Epithelial cell of esophagus (primary cell): ENCODE data around the gene BTBD19.

Source experiments
- DNase-seq: peaks from one replicate; pipeline ENCODE4 v3.0.0; 2010; ENCODE audit warnings: low read depth
- H3K4me3 ChIP-seq: 2 replicates; pipeline ENCODE4 v1.5.1; 2011; ENCODE audit warnings: mild to moderate bottlenecking, low read length, control low read depth
- TF ChIP-seq, protein P1 (sequence below): IDR thresholded peaks from 2 replicates; pipeline ENCODE4 v1.5.1; 2011; ENCODE audit warnings: low read depth, mild to moderate bottlenecking, low read length, control low read depth, inconsistent platforms; ENCODE audit not compliant: insufficient read depth; ENCODE audit errors: missing control alignments

Gene BTBD19

DNA sequence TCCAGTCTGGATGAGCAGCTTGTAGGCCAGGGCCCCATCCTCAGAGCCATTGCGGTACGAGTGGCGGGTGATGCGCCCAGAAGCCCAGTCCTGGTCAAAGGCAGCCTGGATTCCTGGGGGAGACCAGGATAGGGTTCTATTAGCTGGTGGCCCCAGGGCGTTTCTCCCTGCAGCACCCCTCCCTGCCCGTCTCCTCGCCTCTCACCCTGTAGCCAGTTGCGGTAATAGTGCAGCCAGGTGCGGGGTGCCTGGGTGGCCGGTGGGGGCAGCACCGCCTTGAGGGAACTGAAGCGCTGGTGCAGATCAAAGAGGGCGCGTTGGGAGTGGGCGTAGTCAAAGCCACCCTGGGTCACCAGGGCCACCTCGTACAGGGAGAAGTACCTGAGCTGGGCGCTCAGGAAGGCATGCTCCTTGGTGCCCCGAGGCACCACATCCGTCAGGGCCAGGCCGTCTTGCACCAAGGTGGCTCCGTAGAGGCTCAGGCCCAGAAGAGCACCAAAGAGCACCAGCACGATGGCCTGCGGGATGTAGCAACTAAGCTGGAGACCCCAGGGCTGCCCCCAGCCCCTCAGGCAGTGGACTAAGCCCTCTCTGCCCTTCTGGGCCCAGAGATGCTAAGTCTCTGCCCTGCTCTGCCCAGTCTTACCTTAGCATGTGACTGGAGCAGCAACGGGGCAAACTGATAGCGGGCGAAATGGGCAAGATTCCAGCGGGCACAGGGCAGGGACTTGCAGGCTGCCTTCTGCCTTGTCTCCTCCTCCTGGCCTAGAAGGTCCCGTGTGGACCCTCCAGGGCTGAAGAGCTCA, 19.1 kb downstream of the BTBD19 start:
- H3K4me3 ChIP-seq = no peak overlapping the region
- TF ChIP-seq, protein P1, sequence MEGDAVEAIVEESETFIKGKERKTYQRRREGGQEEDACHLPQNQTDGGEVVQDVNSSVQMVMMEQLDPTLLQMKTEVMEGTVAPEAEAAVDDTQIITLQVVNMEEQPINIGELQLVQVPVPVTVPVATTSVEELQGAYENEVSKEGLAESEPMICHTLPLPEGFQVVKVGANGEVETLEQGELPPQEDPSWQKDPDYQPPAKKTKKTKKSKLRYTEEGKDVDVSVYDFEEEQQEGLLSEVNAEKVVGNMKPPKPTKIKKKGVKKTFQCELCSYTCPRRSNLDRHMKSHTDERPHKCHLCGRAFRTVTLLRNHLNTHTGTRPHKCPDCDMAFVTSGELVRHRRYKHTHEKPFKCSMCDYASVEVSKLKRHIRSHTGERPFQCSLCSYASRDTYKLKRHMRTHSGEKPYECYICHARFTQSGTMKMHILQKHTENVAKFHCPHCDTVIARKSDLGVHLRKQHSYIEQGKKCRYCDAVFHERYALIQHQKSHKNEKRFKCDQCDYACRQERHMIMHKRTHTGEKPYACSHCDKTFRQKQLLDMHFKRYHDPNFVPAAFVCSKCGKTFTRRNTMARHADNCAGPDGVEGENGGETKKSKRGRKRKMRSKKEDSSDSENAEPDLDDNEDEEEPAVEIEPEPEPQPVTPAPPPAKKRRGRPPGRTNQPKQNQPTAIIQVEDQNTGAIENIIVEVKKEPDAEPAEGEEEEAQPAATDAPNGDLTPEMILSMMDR = no peak
- DNase-seq = no peak

DNA sequence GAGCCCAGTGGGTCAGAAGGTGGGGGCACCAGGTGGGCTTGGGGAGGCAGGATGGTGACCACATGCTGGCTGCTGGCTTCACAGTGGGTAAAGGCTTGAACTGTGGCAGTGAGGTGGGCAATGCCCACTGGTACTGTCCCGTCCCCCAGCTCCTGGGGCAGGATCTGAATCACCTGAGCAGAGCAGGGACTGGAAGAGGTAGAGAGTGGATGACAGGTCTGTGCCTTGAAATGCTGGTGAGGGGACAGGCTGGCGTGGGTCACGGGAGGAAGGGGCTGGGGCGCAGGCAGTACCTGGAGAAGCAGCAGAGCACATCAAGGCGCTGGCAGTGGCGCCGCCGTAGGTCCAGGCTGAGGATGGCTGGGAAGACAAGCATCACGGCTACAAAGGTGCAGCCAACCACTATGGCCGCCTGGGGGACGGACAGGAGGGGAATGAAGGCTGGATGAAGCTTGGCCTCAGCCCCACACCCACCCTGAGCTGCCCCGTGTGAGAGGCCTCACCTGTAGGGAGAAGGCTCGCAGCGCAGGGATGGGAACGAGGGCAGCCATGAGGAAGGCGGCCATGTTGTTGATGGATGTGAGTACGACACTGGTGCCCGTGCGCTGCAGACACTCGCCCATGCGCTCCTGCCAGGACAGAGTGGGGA, 19.8 kb downstream of the BTBD19 start:
- no peak overlapping the region for H3K4me3 ChIP-seq
- no peak for DNase-seq
- TF ChIP-seq, protein P1 = no peak

DNA sequence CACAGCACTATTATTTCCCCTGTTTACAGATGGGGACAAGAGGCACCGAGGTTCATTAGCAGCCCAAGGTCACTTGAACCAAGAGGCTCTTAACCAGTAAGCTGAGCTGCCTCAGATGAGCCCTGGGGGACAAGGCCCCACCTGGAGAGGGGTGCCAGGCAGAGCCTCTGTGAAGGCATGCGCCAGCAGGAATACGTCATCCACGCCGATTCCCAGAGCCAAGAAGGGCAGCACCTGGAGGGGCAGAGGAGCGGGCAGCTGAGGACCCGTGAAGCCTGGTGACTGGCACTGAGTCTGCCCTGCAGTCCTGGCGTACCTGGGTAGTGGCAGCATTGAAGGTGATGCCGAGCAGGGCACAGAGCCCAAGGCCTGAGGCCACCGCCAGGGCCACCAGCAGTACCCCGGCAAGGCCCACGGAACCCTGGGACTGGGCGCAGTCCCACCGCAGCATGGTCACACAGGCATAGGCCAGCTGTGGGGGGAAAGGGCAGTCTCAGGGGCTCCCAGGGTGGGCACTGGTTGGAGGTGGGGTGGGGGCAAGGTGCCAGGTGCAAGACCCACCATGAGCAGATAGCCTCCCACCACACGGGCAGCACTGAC, 20.6 kb downstream of the BTBD19 start:
- no peak for DNase-seq
- no peak overlapping the region for H3K4me3 ChIP-seq
- TF ChIP-seq, protein P1 = no peak

DNA sequence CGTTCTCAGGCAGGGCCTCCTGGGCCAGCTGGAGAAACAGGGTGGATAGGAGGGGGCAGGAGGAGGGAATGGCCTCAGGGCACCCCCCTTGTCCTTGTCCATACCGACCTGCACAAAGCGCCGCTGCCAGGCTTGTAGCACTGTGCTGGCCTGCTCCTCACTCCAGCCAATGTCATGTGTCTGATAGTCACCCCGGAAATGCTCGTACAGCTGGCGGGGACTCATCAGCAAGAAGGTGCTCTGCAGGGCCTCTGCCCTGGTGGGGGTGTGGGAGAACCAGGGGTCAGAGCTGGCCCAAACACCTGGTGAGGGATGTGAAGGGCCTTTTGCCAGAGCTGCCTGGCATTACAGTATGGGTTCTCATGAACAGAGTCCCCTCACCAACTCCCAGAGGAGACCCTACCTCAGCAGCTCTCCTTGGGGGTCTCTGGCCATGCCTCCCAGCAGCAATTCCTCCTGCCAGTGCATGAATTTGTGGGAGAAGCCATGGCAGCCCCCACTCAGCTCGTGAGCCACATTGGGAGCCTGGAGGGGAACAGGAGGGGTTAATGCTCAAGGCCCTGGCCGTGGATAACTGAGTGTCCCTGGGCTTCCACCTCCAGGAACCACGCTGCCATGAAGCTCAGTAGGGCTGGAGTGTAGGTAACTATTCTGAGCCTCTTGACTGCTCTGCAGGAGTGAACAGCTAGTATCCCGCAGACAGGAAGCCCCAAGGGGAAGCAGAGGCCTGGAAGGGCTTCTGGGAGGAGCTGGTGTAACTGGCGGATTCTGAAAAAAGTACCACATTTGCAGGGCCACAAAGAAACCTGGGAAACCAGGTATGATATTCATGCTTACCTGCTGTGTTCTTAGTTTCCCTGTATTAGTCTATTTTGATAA, 21.4 kb downstream of the BTBD19 start:
- no peak for DNase-seq
- H3K4me3 ChIP-seq = no peak overlapping the region
- TF ChIP-seq, protein P1 = no peak

DNA sequence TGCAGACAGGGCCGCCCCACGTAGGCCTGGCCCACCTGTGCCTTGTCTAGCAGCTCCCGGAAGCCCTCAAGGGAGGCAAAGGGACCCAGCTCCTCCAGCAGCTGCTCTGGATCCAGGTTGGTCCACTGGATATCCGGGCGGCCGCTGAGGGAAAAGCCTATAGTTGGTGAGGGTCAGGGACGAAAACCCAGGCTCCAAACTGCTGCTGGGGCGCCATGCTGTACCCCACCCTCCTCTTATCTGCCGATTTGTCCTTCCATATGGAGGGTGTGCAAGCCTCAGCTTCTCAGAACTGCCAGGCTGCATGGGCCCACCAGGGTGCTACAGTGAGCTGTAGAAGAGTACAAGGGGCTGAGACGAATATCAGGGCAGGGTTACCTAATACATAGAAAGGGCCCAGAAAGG, 22.6 kb downstream of the BTBD19 start:
- TF ChIP-seq, protein P1 = no peak
- H3K4me3 ChIP-seq = no peak overlapping the region
- DNase-seq = no peak

DNA sequence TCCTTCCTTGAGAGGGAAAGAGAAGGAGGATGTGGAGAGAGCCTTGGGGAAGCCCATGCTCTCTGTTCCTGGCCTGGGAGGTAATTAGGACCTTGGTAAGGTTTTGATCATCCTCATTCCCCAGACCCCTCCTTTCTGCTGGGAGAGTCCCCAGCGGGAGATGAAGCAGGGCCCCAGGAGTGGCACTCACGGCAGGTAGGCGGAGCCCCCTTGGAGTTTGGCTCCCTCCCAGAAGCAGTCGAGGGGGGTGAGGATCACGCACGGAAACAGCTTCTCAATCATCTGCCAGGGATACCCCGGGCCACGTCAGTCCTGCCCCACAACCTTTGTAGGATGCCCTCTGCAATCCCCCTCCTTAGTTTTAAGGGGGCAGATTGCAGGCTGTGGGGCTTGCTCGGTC, 23.2 kb downstream of the BTBD19 start:
- TF ChIP-seq, protein P1 = no peak

More for the DNA sequence above, 23.2 kb downstream of the BTBD19 start:
- no peak for DNase-seq
- H3K4me3 ChIP-seq = no peak overlapping the region
